ENCODE measurements around the gene C1orf35. TPM values are rescaled to one million over a fixed set of nuclear protein-coding genes. Genes with fewer than 3 reads are reported as not detected.
A peak's percentile ranks its signal among the peaks of the same experiment; 100 is the strongest.

Gene C1orf35
- total and polyA plus RNA-seq, 9 of the 15 experiments (the other 6 are each of a cell fraction or from before 2014, with no cell fraction given), result 3.2 to 48.7 (median 12.5) TPM

- peak; percentile 15; the same call in 1 of the 2 replicates for TF ChIP-seq ZBTB40 (IDR thresholded peaks at IDR 0.05)
- TF ChIP-seq ZBTB40 (CRISPR knock-in tag; IDR thresholded peaks at IDR 0.05), result no peak
- TF ChIP-seq ZBTB33 (CRISPR knock-in tag; IDR thresholded peaks at IDR 0.05), result peak; percentile 51; the same call in 1 of the 2 replicates
- peak; percentile 93 for TF ChIP-seq POLR2B (IDR thresholded peaks at IDR 0.05; ENCODE audit: low read depth, partially characterized antibody)
- peak; percentile 35; the same call in 1 of the 2 replicates for TF ChIP-seq BHLHE40 (IDR thresholded peaks at IDR 0.05; ENCODE audit: low read length)
- TF ChIP-seq ZKSCAN1 (IDR thresholded peaks at IDR 0.05; ENCODE audit: low read depth, low read length), result peak; percentile 85
- peak; percentile 13; the same call in 1 of the 2 replicates for TF ChIP-seq ARID2 (IDR thresholded peaks at IDR 0.05)
- TF ChIP-seq HES1 (IDR thresholded peaks at IDR 0.05; ENCODE audit: low read depth), result no peak
- peak in 1 of 2 experiments; percentile 95; a peak in 2 of 4 replicates for TF ChIP-seq CSDE1 (IDR thresholded peaks at IDR 0.05)
- TF ChIP-seq PYGO2 (tag; IDR thresholded peaks at IDR 0.05), result no peak
- peak; percentile 95 for TF ChIP-seq RBFOX2 (IDR thresholded peaks at IDR 0.05; ENCODE audit: low read depth, low read length)
- TF ChIP-seq MTA1 (IDR thresholded peaks at IDR 0.05; ENCODE audit: borderline replicate concordance), result peak; percentile 100
Observed at GRCh38 chr1:228109073-228109961, 6.2 kb upstream of the C1orf35 start, which contains the start of gene MRPL55 (continued).
